CD4-positive, alpha-beta T cell treated with Interleukin-4 for 1 hour (primary cell): ENCODE measurements around the gene GDPD4.

Experiments
- DNase-seq, 2 donors: peaks; one replicate each; pipeline ENCODE4 v3.0.0-alpha.2; 2020 to 2022

The GDPD4 gene

GRCh38 chr11:77231800-77232199 is 69.7 kb downstream of the GDPD4 start:
- DNase-seq = no peak

GRCh38 chr11:77230878-77231605 is 70.4 kb downstream of the GDPD4 start:
- no peak for DNase-seq

- DNase-seq = no peak
These were observed 77.7 kb downstream of the GDPD4 start for GRCh38 chr11:77223797-77224196.

- no peak for DNase-seq
These were observed 84.3 kb downstream of the GDPD4 start for GRCh38 chr11:77217156-77217555.

- no peak for DNase-seq
These were observed 86.4 kb downstream of the GDPD4 start for GRCh38 chr11:77215106-77215505.

- DNase-seq = no peak
These were observed 86.9 kb downstream of the GDPD4 start for GRCh38 chr11:77214557-77214956.

GRCh38 chr11:77213589-77214428 is 87.7 kb downstream of the GDPD4 start:
- no peak for DNase-seq

GRCh38 chr11:77213029-77213579 is 88.4 kb downstream of the GDPD4 start:
- DNase-seq = no peak

GRCh38 chr11:77212314-77213007 is 89.0 kb downstream of the GDPD4 start:
- DNase-seq = no peak

GRCh38 chr11:77211594-77212251 is 89.8 kb downstream of the GDPD4 start:
- DNase-seq = no peak

- DNase-seq = no peak
These were observed 90.4 kb downstream of the GDPD4 start for GRCh38 chr11:77211040-77211451.

- no peak for DNase-seq
These were observed 91.8 kb downstream of the GDPD4 start for GRCh38 chr11:77209663-77210062.

- DNase-seq = no peak
These were observed 93.0 kb downstream of the GDPD4 start for GRCh38 chr11:77208535-77208934.

GRCh38 chr11:77207618-77208313 is 93.7 kb downstream of the GDPD4 start:
- no peak for DNase-seq

GRCh38 chr11:77207019-77207485 is 94.4 kb downstream of the GDPD4 start:
- DNase-seq = no peak

- DNase-seq = no peak
These were observed 95.0 kb downstream of the GDPD4 start for GRCh38 chr11:77206264-77207018.

GRCh38 chr11:77205467-77206263 is 95.8 kb downstream of the GDPD4 start:
- DNase-seq = no peak

- DNase-seq = no peak
These were observed 96.6 kb downstream of the GDPD4 start for GRCh38 chr11:77204754-77205466.

GRCh38 chr11:77203901-77204753 is 97.4 kb downstream of the GDPD4 start:
- no peak for DNase-seq
